HG02798 (cell line): Measurements from ENCODE around the gene CDC27.
A peak's percentile ranks its signal among the peaks of the same experiment; 100 is the strongest.
"Not testable (repeated sequence)": the region's sequence is repeated elsewhere in the genome, so short reads cannot be mapped to it uniquely, and the experiment has no call there.

Experiments used
- ATAC-seq: cut with Tn5 transposase; IDR thresholded peaks from one replicate; pipeline ENCODE4 v1.9.1; 2021; ENCODE audit warnings: mild to moderate bottlenecking; ENCODE audit not compliant: unreplicated experiment, poor library complexity

CDC27 gene

DNA sequence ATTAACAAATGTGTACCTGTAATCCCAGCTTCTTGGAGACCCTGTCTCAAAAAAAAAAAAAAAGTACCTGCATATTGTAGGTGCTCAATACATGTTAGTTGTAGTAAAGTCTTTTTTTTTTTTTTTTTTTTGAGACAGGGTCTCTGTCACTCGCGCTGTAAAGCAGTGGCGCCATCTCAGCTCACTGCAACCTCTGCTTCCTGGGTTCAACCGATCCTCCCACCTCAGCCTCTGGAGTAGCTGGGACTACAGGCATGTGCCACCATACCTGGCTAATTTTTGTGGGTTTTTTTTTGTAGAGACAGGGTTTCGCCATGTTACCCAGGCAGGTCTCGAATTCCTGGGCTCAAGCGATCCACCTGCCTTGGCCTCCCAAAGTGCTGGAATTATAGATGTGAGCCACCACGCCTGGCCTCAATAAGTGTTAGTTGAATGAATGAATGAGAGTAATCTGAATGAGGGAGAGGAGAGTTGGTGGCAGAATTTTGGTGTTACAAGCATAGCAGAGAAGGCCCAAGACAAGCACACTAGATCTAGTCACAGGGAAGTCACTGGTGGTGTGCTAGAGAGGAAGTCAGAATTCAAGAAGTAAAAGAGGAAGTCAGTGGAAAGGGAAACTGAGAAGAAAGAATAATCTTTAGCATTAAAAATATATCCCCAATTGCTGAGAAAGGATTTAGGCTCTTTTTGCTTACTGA lies 10.7 kb upstream of the CDC27 start:
- ATAC-seq = peak; percentile 32

DNA sequence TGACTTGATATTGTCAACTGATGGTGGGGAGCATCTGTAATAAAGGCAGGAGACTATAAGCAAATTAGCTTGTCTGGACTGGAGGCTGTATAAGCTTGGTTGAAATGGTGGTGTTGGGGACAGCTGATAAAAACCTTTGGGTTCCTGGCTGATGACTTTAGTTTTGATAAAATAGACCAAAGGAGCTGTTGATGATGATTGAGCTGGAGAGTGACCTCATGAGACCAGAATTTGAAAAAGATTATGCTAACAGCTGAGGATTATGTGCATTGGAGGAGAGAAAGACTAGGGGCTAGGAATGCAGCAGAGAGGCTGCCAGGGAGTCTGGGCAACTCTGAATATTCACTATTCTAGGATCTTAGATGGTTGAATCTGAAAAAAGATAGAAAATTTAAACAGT lies 8.7 kb upstream of the CDC27 start:
- ATAC-seq = no peak

DNA sequence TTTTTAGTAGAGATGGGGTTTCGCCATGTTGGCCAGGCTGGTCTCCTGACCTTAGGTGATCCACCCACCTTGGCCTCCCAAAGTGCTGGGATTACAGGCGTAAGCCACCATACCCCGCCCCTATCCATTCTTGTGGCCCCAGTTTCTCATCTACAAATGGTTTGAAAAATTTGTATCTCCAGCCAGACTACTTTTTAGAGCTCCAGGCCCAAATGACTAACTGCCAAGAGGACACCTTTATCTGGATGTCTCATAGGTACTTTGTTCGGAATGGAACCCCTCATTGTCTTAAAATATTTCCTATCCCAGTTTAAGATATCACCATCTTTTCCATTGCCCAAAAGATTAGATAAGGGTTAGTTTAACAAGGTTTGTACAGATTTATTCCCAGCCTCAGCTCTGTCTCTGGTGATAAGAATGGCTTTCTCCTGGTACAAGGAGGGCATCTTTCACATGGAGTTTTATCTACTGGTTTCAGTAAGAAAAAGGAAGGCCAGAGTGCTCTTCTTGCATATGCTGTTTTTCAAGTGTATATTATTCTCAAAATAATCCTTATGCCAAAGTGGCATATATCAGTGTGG lies 4.9 kb upstream of the CDC27 start:
- no peak for ATAC-seq

DNA sequence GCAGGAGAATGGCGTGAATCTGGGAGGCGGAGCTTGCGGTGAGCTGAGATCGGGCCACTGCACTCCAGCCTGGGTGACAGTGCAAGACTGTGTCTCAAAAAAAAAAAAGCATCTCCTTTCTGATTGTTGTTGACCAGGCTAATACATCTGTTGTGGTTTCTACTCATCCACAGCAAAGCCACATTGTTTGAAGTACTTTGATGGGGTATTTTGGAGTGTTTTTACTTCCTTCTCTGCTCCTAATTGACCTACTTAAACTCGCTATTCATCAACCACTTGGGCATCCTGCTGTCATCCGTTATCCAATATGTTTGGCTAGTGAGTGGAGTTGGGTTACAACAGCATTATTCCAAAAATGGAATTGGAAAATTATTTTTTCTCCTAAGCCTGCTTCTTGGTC lies 3.5 kb upstream of the CDC27 start:
- no peak for ATAC-seq

DNA sequence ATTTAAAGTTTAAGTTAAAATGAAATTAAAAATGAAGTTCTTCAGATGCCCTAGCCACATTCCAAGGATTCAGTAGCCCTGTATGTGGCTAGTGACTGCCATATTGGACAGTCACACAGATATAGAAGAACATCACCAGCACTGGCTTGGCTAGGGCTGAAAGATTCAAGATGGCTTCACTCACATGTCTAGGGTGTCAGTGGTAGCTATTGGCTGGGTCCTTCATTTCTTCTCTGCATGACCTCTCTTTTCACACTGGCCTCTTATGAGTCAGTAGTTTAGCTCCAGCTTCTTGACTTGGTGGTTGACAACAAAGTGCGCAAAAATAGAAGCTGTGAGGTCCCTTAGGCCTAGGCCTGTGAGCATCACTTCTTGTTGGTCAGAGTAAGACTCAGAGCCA lies 1.7 kb upstream of the CDC27 start:
- ATAC-seq = no peak

DNA sequence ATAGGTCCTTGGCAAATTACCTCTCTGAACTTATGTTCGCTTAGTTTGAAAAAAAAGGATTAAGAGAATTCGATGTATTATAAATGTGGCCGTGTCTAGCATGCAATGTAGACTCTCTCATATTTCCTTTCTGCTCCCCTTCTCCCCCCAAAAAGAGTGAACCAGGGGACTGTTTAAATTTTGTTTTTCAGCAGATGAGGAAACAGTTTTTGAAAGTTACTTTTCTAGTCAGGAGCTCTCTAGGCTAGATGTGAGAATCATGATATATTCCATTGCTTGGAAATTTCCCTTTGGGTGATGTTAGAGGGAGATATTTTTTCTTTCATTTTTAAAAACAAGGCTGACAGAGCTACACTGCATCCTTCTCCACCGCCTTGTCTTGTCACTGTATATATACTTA lies 1.1 kb upstream of the CDC27 start:
- ATAC-seq = no peak

DNA sequence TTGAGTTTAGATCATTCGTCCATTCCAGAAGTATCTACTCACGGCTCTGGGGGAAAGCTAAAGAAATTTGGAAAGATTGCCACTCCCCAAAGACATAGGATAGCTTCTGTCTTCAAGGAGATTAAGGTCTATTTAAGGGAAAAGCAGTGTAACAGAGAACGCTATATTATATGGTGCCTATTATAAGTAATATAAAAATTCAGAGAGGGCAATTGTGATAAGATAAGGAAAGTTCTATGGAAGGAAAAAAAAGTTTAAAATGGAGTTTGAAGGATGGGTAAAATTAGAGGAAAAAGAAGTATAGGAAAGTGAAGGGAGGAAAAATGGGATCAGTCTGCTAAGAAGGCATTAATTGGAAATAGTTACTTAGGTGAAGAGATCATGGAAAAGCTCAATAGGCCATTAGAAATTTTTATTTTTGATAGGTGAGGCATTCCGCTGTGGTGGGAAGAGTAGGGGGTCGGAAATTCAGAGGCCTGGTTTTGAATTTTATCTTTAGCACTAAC lies 690 bp upstream of the CDC27 start:
- ATAC-seq = no peak

DNA sequence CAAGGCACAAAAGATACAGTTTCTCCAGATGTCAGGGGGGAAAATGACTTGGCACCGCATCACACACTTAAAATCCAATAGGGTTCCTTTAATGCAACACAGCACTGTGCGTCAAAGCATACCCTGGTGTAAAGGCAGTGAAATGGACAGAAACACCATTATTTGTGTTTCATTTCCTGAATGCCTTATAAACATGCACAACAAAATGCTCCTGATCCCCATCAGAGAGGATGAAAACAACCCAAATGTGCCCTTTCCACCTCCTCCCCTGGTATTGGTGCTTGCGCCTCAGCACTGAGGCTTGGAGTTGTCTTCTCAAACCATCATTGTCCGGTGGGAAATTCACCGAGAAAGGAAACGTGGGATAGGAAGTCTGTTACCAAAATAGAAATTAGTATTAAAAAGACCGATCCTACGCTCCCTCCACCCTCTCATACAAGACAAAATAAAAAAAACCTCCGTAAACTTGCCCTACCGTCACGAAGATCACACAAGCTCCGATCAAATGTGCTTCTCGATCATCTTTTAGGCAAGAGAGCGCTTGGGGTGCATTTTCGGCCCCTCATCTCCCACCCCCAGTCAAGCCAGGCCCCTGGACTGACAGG lies 722 bp downstream of the CDC27 start:
- no peak for ATAC-seq

DNA sequence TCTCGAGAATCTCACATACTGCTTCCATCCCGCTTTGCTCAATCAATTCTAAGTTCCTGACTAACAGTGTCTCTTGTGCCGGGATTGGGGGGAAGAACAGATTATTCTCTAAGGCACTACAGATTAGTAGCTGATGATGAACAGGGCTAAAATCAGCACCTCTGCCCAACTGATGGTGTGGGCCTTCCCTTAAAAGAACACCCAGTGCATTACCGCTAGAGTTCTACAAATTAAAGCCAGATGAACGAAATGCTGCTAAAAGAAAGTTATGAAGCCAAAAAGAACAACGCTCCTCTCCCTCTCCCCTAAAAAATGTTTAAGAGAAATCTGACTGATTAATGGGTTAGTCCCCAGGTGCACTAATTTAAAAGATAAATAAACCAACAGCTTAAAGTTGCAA lies 4.4 kb downstream of the CDC27 start:
- no peak for ATAC-seq

DNA sequence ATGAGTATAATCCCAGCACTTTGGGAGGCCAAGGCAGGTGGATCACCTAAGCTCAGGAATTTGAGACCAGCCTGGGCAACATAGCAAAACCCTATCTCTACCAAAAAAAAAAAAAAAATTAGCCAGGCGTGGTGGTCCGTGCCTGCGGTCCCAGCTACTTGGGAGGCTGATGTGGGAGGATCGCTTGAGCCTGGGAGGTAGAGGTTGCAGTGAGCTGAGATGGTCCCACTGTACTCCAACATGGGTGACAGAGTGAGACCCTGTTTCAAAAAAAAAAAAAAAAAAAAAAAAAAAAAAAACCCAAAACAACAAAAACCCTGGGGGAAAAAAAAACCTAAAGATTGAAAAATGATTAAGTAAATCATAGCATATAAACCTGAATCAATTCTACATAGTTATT lies 8.1 kb downstream of the CDC27 start:
- not testable (repeated sequence) for ATAC-seq

DNA sequence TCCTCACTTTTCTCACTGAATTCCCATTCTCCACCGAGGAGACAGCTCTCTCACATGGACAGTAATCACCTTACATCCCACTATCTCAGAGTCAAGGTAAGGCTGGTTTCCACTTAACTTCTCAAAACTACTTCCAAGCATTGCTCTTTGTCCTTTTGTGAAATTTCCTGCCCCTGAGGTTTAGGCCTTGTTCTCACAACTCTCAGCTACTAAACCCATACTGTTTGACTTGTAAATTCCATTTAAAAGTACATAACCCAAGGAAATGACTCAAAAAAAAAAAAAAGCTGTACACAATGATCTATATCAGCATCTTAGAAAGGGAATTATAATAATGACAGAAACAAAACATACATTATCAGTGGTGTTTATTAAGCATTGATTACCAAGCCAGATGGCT lies 8.8 kb downstream of the CDC27 start:
- no peak for ATAC-seq

DNA sequence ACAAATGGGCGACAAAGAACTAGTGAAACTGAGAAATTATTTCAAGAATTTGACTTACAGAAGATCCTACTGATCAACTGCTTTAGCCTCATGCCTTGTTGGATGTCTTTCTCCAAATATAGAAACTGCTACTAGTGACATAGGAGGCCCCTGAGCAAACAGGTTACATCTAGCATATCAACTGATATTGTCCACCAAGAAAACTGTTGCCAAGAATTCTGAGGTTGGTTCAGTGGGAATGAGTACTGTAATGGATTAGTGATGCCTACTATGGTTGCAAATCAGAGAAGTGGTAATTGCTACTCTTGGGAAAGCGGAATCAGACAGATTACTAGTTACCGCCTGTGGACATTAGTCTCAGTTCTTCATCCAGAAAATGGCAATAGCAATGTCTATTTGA lies 10.0 kb downstream of the CDC27 start:
- no peak for ATAC-seq

DNA sequence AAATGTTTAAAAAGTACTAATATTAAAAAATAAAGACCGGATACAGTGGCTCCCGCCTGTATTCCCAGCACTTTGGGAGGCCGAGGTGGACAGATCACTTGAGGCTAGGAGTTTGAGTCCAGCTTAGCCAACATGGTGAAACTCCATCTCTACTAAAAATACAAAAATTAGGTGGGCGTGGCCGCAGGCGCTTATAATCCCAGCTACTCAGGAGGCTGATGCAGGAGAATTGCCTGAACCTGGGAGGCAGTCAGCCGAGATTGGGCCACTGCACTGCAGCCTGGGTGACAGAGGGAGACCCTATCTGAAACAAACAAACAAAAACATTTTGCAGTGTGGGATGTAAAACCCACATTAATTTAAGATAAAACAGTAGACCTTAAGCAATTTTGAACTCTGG lies 11.8 kb downstream of the CDC27 start:
- ATAC-seq = no peak

DNA sequence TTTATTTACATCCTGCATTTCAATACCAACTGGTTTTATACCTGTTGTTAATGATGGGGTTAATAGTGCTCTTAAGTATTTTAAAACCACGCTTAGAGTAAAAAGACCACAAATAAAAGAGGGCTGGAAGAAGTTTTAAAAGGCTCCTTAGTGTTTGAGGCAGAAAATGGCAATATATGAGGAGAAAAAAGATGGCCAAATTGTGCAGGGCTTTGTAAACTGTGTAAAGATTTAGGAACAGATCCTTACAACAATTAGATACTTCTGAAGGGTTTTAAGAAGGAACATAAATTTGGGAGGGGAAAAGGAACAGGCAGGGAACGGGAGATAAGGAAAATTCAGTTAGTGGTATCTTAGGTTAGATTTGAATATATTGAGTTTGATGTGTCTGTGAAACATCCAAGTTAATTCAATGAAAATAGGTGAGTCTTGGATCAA lies 12.7 kb downstream of the CDC27 start:
- no peak for ATAC-seq

DNA sequence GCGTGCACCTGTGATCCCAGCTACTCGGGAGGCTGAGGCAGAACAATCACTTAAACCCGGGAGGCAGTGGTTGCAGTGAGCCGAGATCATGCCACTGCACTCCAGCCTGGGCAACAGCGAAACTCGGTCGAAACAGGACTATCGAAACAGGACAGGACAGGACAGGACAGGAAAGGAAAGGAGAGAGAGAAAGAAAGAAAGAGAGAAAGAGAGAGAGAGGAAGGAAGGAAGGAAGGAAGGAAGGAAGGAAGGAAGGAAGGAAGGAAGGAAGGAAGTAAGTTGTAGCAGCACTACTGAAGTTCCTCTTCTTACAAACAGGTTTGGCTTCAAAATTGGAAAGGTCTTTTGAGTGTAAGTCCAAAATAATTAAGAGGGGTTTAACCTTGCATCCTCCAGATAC lies 14.3 kb downstream of the CDC27 start:
- not testable (repeated sequence) for ATAC-seq

DNA sequence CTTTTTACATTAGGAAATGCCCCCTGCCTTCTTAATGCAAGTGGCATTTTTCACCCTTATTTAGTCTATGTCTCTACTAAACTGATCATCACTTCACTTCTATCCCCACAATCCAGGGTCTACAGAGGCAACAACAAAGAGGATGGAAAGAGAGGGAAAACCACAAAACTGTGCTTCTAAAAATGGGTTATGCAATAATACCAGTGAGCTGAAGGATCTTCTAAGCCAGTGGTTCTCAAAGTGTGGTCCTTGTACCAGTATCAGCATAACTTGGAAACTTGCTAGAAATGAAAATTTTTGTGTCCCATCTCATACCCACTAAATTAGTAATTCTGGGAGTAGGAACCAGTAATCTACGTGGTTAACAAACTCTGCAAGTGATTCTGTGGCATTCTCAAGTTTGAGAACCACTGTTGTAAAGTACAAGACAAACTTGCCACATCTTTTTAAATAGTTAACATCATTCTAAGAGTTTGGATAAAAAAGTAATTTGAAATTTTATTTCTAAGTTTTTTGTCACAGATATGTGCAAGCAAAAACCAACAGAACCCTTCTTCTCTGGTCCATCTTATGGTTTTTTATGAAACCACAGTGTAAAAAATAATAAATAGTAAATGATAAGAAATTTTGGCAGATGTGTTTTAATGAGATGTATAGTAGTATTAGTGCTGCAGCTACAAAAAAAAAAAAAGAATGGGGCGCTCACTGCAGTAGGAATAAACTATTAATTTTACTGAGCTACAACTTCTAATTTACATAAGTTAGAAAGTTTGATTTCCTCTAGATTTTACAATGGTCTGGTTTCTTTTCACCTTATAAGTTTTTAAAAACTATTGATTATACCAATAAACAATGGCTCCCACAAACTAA lies 16.2 kb downstream of the CDC27 start:
- ATAC-seq = no peak

DNA sequence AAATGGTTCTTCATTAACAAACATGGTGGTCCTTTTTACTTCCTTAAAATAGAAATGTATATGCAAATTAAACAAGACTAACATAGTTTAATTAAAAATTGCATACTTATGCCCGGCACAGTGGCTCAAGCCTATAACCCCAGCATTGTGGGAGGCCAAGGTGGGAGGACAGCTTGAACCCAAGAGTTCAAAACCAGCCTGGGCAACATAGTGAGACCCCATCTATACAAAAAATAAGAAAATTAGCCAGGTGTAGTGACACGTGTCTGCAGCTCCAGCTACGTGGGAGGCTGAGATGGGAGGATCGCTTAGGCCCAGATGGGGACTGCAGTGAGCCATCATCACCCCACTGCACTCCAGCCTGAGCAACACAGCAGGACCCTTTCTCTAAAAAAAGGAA lies 18.4 kb downstream of the CDC27 start:
- no peak for ATAC-seq

DNA sequence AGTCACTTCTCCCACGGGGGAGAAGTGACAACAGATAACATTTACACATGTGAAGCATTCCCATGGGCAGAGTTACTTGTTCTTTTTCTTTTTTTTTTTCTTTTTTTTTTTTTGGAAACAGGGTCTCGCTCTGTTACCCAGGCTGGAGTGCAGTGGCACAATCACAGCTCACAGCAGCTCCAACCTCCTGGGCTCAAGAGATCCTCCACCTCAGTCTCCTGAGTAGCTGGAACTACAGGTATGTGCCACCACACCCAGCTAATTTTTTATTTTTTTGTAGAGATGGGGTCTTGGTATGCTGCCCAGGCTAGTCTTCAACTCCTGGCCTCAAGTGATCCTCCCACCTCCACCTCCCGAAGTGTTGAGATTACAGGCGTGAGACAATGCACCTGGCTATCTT lies 20.2 kb downstream of the CDC27 start:
- ATAC-seq = not testable (repeated sequence)

DNA sequence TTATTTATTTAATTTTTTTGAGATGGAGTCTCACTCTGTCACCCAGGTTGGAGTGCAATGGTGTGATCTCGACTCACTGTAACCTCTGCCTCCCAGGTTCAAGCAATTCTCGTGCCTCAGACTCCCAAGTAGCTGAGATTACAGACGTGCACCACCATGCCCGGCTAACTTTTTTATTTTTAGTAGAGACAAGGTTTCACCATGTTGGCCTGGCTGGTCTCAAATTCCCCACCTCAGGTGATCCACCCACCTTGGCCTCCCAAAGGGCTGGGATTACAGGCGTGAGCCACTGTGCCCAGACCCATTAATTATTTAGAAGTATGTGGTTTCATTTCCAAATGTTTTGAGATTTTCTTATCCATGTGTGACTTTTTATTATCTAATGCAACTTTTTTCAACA lies 22.2 kb downstream of the CDC27 start:
- not testable (repeated sequence) for ATAC-seq

DNA sequence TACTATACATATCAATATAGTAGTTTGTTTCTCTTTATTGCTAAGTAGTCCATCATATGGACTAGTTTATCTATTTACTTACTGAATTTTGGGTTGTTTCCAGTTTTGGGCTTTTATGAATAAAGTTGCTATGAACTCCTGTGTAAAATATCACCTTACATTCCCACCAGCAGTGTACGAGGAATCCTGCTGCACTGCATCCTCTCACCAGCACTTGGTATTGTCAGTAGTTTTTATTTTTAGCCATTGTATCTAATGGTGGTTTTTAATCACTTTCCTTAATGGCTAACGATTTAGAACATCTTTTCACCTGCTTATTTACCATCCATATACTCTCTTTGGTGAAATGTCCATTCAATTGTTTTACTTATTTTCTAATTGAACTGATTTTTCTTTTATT lies 24.0 kb downstream of the CDC27 start:
- ATAC-seq = no peak

DNA sequence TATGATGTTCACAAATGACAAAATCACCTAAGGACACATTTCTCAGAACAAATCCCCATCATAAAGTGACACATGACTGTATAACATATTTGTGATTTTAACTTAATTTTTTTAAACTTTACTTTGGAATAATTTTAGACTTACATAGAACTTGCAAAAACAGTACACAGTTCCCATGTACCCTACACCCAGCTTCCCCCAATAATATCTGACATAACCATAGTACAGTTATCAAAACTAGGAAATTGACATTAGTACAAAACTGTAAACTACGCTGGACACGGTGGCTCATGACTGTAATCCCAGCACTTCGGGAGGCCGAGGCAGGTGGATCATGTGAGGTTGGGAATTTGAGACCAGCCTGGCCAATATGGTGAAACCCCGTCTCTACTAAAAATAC lies 24.8 kb downstream of the CDC27 start:
- no peak for ATAC-seq
